LNCAP (cell line): ENCODE data around the gene PPP1R1C.

ENCODE experiments used
- TF ChIP-seq, protein P1 (sequence below): fragments of 450-650 bp; IDR thresholded peaks from 2 replicates; pipeline ENCODE4 v1.5.1; 2017; ENCODE audit warnings: mild to moderate bottlenecking

Gene PPP1R1C

DNA sequence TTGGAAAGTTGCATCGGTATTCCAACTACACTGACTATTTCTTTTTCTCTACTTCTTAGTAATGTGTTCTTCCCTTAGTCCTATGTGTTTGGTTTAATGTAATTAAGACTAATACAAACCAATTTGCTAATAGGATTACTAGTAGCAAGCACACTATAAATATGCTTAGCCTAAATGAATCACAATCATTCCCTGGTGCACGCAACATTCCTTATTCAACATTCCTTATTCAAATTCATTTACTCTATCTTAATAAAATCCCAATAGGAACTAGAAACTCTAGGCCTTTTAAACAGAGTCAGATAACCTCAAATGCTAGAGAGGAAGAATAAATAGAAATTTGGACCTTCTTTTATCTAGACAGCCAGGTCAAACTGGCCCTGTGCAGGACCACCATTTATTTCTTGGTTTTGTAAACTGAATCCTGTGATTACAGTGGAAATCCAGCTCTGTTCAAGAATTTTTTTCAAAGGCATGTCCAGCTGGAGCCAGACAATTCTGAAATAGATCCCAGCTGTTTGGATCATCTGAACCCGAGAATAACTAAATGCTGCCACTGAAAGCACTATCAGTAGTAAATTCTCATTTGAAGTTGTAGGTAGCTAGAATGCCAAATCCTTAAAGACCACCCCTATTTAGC, 103.1 kb downstream of the PPP1R1C start:
- TF ChIP-seq, protein P1, sequence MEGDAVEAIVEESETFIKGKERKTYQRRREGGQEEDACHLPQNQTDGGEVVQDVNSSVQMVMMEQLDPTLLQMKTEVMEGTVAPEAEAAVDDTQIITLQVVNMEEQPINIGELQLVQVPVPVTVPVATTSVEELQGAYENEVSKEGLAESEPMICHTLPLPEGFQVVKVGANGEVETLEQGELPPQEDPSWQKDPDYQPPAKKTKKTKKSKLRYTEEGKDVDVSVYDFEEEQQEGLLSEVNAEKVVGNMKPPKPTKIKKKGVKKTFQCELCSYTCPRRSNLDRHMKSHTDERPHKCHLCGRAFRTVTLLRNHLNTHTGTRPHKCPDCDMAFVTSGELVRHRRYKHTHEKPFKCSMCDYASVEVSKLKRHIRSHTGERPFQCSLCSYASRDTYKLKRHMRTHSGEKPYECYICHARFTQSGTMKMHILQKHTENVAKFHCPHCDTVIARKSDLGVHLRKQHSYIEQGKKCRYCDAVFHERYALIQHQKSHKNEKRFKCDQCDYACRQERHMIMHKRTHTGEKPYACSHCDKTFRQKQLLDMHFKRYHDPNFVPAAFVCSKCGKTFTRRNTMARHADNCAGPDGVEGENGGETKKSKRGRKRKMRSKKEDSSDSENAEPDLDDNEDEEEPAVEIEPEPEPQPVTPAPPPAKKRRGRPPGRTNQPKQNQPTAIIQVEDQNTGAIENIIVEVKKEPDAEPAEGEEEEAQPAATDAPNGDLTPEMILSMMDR, result no peak

DNA sequence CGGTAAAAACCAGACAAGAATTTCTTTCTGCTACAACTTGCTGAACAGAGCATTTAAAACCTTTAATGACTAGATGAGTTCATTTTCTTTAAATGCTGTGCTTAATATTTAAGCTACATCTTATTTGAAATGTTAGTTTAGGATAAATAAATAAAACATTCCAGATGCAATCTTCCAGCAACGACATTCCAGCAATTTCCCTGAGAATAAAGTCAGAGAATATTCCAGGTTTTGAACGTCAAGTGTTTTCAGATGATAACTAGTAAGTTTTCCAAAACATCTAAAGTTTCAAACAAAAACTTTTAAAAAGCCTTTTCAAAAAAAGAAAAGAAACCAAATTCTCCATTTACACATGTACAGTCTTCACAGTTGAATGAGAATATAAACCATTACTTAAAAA, 104.8 kb downstream of the PPP1R1C start:
- TF ChIP-seq, protein P1, result no peak

DNA sequence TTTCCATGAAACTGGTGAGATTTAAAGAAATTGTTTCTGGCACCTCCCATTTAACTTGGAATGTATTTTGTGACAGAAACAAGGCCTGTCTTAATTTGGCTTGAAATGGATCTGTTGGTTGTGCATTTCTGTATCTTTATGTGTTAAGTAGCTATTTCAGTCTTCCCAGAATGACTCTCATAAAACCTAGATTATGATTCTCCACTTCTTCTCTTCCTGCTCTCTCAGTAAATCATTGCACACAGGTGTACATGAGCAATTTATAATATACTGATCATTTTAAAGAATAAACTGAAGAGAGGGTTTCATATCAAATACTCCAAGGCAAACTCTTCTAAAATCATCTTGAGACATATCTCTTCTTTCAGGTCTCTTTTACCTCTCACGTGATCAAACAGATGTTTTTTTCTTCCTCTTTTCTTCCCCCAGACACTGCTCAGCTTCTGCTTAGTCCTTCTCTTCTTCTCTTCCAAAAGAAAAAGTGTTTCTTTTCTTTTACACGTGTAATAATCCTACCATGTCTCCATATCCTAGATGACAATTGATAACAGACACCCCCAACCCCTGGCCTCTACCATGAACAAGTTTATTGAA, 112.0 kb downstream of the PPP1R1C start:
- TF ChIP-seq, protein P1, result no peak

DNA sequence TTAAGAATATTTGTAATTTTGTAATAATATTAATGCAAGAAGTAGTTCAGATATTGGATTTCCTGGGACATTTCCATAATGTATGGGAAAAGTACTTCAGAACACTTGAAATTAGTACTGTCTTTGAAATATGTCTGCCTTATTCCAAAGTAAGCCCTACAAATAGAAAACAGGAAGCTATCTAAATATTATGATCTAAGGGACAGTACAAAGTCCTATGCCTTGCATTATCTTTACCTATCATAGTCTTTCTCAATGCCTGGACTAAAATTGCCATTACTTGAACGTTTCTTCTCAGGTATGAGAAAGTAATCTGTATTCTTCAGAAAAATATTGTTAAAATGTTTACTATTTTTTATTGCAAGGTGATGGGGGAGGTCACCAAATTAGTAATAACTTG, 113.0 kb downstream of the PPP1R1C start:
- TF ChIP-seq, protein P1, result no peak

DNA sequence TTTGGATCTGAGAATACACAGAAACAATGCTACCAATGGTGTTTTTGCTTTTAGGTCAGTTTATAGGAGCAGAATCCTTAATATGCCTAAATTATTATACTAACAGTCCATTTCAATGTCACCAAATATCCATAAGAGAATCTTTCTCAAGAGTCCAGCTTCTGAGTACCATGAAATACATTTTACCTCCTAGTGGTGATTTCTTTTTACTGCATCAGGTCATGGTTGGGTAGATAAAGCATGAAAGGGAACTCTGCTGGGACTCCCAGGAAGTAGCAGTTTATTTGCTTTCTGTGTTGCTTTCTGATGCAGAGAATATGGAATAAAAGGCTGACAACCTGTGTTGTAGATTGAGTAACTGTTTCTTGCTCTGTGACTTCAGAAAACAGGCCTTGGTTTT, 115.6 kb downstream of the PPP1R1C start:
- TF ChIP-seq, protein P1, result peak; percentile 45

DNA sequence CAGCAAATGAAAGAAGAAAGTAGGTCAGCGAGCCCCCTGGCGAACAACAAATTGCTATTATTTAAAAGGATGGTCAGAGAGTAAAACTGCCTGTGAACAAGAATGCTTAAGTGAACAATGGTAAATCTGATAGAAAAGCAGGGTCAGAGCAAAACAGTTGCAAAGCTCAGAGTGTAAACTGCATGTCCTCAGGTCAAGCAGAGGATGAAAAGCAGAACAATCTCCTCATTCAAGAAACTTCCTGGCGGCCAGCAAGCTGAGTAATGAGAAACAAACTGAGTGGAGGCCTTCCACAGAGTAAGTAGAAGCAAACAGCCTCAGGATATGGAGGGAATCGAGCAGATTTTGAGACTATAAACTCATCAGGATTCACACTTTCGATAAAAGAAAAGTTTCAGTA, 117.9 kb downstream of the PPP1R1C start:
- TF ChIP-seq, protein P1, result no peak

DNA sequence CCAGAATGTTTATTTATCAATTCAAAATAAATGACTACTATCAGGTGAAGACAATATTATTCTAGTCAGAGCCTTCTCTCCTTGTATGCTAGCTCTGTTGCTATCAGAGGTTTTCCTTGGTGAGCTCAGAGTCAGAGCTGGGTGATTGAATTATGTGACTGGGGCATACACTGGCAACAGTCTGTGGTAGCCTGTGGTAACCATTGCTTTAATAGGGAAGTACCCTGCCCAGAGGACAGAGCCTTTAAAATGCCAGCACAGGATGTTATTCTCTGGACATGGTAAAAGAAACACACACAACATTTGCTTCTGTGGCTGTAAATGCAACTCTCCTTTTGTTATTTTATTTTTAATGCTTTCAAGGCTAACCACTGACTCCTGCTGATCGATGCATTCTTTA, 124.7 kb downstream of the PPP1R1C start:
- TF ChIP-seq, protein P1, result no peak
